H1 (cell line): ENCODE data around the gene SEC24C. TPM values are rescaled to one million over a fixed set of nuclear protein-coding genes. Genes with fewer than 3 reads are reported as not detected.

ENCODE experiments used
- BACH1 ChIP-seq: IDR thresholded peaks from 2 replicates; pipeline ENCODE4 v1.6.1; 2012; ENCODE audit warnings: low read length, improper control_type of control experiment
- CBX5 ChIP-seq: fragments of 300-800, 300-1000 bp; sonication (generic); IDR thresholded peaks from 2 replicates; pipeline ENCODE4 v1.7.1; 2016; ENCODE audit warnings: antibody characterized with exemption, low read length, low read depth
- SP1 ChIP-seq: IDR thresholded peaks from 2 replicates; pipeline ENCODE4 v1.6.1; 2011; ENCODE audit warnings: low read depth, low read length
- polyA plus RNA-seq, 7 experiments: library from polyadenylated mRNA; depleted of rRNA in 3 of 7; stranded (reverse) in 5 of 7; unstranded in 2 of 7; fragments of >200 nt in 5 of 7; fragments of 200-250 nt in 2 of 7; gene quantifications; 1 replicate in 5 of 7; 2 replicates in 1 of 7; 4 replicates in 1 of 7; pipeline versions ENCODE4 v1.2.1 to v1.2.3, GENCODE V29; 2011 to 2013; ENCODE audit warnings: missing spikeins in 2 of 7, mixed read lengths in 2 of 7
- total RNA-seq: library from RNA; stranded (reverse); fragmentation: NEBNext Ultra II Directional; extraction: Animal tissue kit (Norgen Biotek cat#: 25700); gene quantifications from 2 replicates; pipeline ENCODE4 v1.2.1, GENCODE V29; 2021
- TF ChIP-seq, protein P1 (sequence below): IDR thresholded peaks from 2 replicates; pipeline ENCODE4 v1.6.1; 2012; ENCODE audit warnings: low read length, inconsistent platforms

Gene SEC24C
- total and polyA plus RNA-seq, 2 of the 8 experiments (the other 6 are each of a cell fraction or from before 2014, with no cell fraction given), result 63.2 to 67.4 TPM

DNA sequence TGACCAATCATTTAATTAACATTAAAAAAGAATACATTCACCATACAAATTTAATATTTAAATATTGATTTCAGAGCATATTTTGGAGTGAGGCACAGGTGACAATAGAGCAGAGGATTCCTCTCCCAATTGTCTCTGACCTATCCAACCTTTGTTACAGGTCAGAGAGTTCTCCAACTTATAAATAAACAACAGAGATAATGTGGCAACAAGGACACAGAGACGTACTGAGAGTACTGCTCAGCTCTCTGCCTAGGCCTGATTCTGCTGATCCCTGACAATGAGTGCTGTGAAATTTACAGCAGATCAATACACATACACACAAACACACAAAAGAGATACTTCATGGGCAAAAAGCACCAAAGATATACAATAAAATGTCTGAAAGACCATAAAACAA lies 27.9 kb upstream of the SEC24C start (continued):
- TF ChIP-seq CBX5 (no peak), SP1 (no peak), BACH1 (no peak)
- TF ChIP-seq, protein P1, sequence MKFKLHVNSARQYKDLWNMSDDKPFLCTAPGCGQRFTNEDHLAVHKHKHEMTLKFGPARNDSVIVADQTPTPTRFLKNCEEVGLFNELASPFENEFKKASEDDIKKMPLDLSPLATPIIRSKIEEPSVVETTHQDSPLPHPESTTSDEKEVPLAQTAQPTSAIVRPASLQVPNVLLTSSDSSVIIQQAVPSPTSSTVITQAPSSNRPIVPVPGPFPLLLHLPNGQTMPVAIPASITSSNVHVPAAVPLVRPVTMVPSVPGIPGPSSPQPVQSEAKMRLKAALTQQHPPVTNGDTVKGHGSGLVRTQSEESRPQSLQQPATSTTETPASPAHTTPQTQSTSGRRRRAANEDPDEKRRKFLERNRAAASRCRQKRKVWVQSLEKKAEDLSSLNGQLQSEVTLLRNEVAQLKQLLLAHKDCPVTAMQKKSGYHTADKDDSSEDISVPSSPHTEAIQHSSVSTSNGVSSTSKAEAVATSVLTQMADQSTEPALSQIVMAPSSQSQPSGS, result no peak
- TF ChIP-seq, all 59 proteins: peak for 0
